ENCODE measurements around the gene METTL6.

- no peak for TF ChIP-seq CTCF (IDR thresholded peaks at IDR 0.05; ENCODE audit: low read length)
- no peak for TF ChIP-seq EZH2 (optimal IDR thresholded peaks at IDR 0.05; ENCODE audit: low read depth, low read length)
- TF ChIP-seq EZH2phosphoT487 (IDR thresholded peaks at IDR 0.05; ENCODE audit: low read length) = no peak
These were observed 44.9 kb downstream of the METTL6 start for GRCh38 chr3:15382405-15382923.
